Kidney (tissue), 14 donors: Measurements from ENCODE around the gene PPP6C. TPM values are rescaled to one million over a fixed set of nuclear protein-coding genes. Genes with fewer than 3 reads are reported as not detected.

ENCODE experiments used
- DNase-seq, 5 donors: peaks; one replicate each; pipeline ENCODE4 v3.0.0-alpha.2; 2013 to 2020
- FAIRE-seq: peaks from 2 replicates; lab custom pipeline; 2012; peaks lifted over from hg19 to GRCh38; lab: Jason Lieb, UNC
- H3K27ac ChIP-seq, 2 donors: one replicate each; pipeline ENCODE4 v1.7.0; 2013; ENCODE audit warnings: low read depth in 2 of 2, low read length in 2 of 2, inconsistent platforms in 1 of 2
- H3K27me3 ChIP-seq: one replicate; pipeline ENCODE4 v1.7.1; 2013; ENCODE audit warnings: low read length, inconsistent platforms; ENCODE audit not compliant: control insufficient read depth, insufficient read depth
- H3K36me3 ChIP-seq, 3 donors: one replicate each; pipeline versions ENCODE4 v1.7.0 to v1.7.1; 2013; ENCODE audit warnings: low read length in 3 of 3, control low read depth in 1 of 3, inconsistent platforms in 1 of 3; ENCODE audit not compliant: insufficient read depth in 3 of 3, control insufficient read depth in 2 of 3
- H3K4me1 ChIP-seq, 3 donors: one replicate each; pipeline versions ENCODE4 v1.7.0 to v1.7.1; 2013; ENCODE audit warnings: low read length in 3 of 3, inconsistent platforms in 1 of 3, low read depth in 1 of 3; ENCODE audit not compliant: control insufficient read depth in 2 of 3, insufficient read depth in 2 of 3
- H3K4me3 ChIP-seq, 3 donors: one replicate each; pipeline versions ENCODE4 v1.7.0 to v1.8.1; 2013; ENCODE audit warnings: low read length in 3 of 3, control low read depth in 1 of 3, inconsistent platforms in 1 of 3
- H3K9ac ChIP-seq, 3 donors: one replicate each; pipeline versions ENCODE4 v1.7.0 to v1.7.1; 2013; ENCODE audit warnings: low read length in 3 of 3, control low read depth in 1 of 3, inconsistent platforms in 1 of 3
- H3K9me3 ChIP-seq, 3 donors: one replicate each; pipeline versions ENCODE4 v1.7.0 to v1.7.1; 2013; ENCODE audit warnings: low read length in 3 of 3, control low read depth in 1 of 3, inconsistent platforms in 1 of 3; ENCODE audit not compliant: control insufficient read depth in 2 of 3, insufficient read depth in 1 of 3
- intact Hi-C: fragments of 100-400 bp; cut with DNase I; formaldehyde crosslinking; loops from one replicate; pipeline ENCODE4 v1.11.1; 2022
- polyA plus RNA-seq: library from polyadenylated mRNA; stranded (reverse); fragments of 350-450 nt; fragmentation: Illumina TruSeq; extraction: RNeasy Lipid Tissue Mini Kit (QIAGEN cat#74804); gene quantifications from one replicate; pipeline ENCODE4 v1.2.3, GENCODE V29; 2014; ENCODE audit warnings: low read depth, low replicate concordance; ENCODE audit not compliant: insufficient read depth
- total RNA-seq: library from RNA; stranded (reverse); fragmentation: NEBNext Ultra II Directional; extraction: Animal tissue kit (Norgen Biotek cat#: 25700); gene quantifications from one replicate; pipeline ENCODE4 v1.2.1, GENCODE V29; 2021
- TF ChIP-seq, protein P1 (sequence below): IDR thresholded peaks from 3 replicates; pipeline ENCODE4 v1.5.1; 2012; ENCODE audit warnings: mild to moderate bottlenecking, moderate library complexity, borderline replicate concordance; ENCODE audit not compliant: insufficient read depth; ENCODE audit errors: extremely low read depth
- donor health status: control.
- donor health status: control.
- donor health status: control.
- donor health status: control.
- donor health status: control.
- donor health status: DM: yes; HTN: yes; CAD: no.
- donor health status: Normal renal cell carcinoma (clear cell type).

The PPP6C gene
- total and polyA plus RNA-seq, 2 donors from 2014 or later = 30.4 to 43.9 TPM

GRCh38 chr9:125141251-125141650 is 48.4 kb downstream of the PPP6C start:
- peaks cover 0 to 4% (median 3%) of the 10 kb centered on the region in 3 donors for H3K4me1 ChIP-seq
- H3K36me3 ChIP-seq = no peaks in the 10 kb centered on the region
- no peak overlapping the region for H3K4me3 ChIP-seq
- TF ChIP-seq, protein P1, sequence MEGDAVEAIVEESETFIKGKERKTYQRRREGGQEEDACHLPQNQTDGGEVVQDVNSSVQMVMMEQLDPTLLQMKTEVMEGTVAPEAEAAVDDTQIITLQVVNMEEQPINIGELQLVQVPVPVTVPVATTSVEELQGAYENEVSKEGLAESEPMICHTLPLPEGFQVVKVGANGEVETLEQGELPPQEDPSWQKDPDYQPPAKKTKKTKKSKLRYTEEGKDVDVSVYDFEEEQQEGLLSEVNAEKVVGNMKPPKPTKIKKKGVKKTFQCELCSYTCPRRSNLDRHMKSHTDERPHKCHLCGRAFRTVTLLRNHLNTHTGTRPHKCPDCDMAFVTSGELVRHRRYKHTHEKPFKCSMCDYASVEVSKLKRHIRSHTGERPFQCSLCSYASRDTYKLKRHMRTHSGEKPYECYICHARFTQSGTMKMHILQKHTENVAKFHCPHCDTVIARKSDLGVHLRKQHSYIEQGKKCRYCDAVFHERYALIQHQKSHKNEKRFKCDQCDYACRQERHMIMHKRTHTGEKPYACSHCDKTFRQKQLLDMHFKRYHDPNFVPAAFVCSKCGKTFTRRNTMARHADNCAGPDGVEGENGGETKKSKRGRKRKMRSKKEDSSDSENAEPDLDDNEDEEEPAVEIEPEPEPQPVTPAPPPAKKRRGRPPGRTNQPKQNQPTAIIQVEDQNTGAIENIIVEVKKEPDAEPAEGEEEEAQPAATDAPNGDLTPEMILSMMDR = no peak
- no peaks in the 10 kb centered on the region for H3K9me3 ChIP-seq
- no peak overlapping the region for H3K27ac ChIP-seq
- H3K27me3 ChIP-seq = no peaks in the 10 kb centered on the region
- intact Hi-C loops = no loop called here
- no peak overlapping the region for H3K9ac ChIP-seq
- no peak for FAIRE-seq
- DNase-seq = no peak

- TF ChIP-seq, protein P1 = no peak
- Histone ChIP-seq H3K4me1 (peaks cover 0 to 4% (median 3%) of the 10 kb centered on the region in 3 donors), H3K27ac (no peak overlapping the region), H3K4me3 (no peak overlapping the region), H3K36me3 (no peaks in the 10 kb centered on the region), H3K27me3 (no peaks in the 10 kb centered on the region), H3K9ac (no peak overlapping the region), H3K9me3 (no peaks in the 10 kb centered on the region)
- intact Hi-C loops = no loop called here
- FAIRE-seq (no peak), DNase-seq (no peak)
Observed at GRCh38 chr9:125140576-125140975, 49.0 kb downstream of the PPP6C start.

- intact Hi-C loops = no loop called here
- no peak overlapping the region for H3K9ac ChIP-seq
- DNase-seq (no peak), FAIRE-seq (no peak)
- no peaks in the 10 kb centered on the region for H3K36me3 ChIP-seq
- H3K4me3 ChIP-seq = no peak overlapping the region
- no peaks in the 10 kb centered on the region for H3K4me1 ChIP-seq
- H3K9me3 ChIP-seq = peaks cover 0 to 2% (median 0%) of the 10 kb centered on the region in 3 donors
- TF ChIP-seq, protein P1 = no peak
- H3K27ac ChIP-seq = no peak overlapping the region
- no peaks in the 10 kb centered on the region for H3K27me3 ChIP-seq
Observed at GRCh38 chr9:125137200-125137599, 52.4 kb downstream of the PPP6C start.

DNA sequence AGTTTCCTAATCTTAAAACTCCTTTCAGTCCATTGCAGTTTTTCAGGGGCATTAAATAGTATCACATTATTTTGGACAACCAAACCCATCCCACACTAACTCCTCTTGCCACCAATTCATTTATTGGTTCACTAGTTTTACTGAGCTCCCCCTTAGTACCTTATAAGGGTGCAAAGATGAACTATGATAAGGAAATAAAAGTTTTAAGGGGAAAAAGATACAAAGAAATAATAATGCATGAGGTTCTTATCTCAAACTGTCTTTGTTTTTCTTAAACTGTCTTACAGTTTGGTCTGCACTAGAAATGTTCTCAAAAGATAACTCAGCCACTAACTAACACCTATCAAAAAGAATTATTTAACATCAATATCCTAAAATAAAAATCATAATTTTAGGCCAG is 54.6 kb downstream of the PPP6C start:
- Histone ChIP-seq H3K9me3 (peaks cover 0 to 2% (median 0%) of the 10 kb centered on the region in 3 donors), H3K9ac (no peak overlapping the region), H3K4me1 (no peaks in the 10 kb centered on the region), H3K36me3 (no peaks in the 10 kb centered on the region), H3K27ac (no peak overlapping the region), H3K27me3 (no peaks in the 10 kb centered on the region), H3K4me3 (no peak overlapping the region)
- FAIRE-seq = no peak
- DNase-seq = no peak
- TF ChIP-seq, protein P1 = no peak
- intact Hi-C loops = no loop called here
